IMR-90 (cell line): ENCODE measurements around the gene ASPRV1. TPM values are rescaled to one million over a fixed set of nuclear protein-coding genes. Genes with fewer than 3 reads are reported as not detected.

ENCODE experiments used
- ATAC-seq: fragments of 200-7000 bp; cut with Tn5 transposase; 2 replicates; pipeline ENCODE4 v1.9.1; 2020; ENCODE audit warnings: low read depth, mild to moderate bottlenecking, moderate library complexity
- BruUV-seq: library from RNA; stranded (reverse); fragments of 400-500 nt; replicated peaks from 2 replicates; lab custom pipeline; 2021; lab: Mats Ljungman, UMichigan
- CTCF ChIA-PET: fragments of 300-600 bp; formaldehyde crosslinking; extraction: SDS; loops from one replicate; lab custom pipeline; 2021; ENCODE audit warnings: antibody characterized with exemption; lab: Yijun Ruan, JAX
- POLR2A ChIA-PET: fragments of 300-600 bp; sonication (Branson Sonifier 250); formaldehyde crosslinking; loops from one replicate; lab custom pipeline; 2022; ENCODE audit warnings: antibody characterized with exemption; ENCODE audit not compliant: unreplicated experiment; lab: Charles Lee
- DNase-seq: peaks from one replicate; pipeline ENCODE4 v3.0.0; 2013
- H2AFZ ChIP-seq: replicated peaks from 2 replicates; pipeline ENCODE3; 2013; ENCODE audit warnings: low read length, mild to moderate bottlenecking; ENCODE audit not compliant: poor library complexity
- H2AK5ac ChIP-seq: 2 replicates; pipeline ENCODE4 v1.6.1; 2013; ENCODE audit warnings: low read depth, low read length, inconsistent platforms
- H2AK9ac ChIP-seq: replicated peaks from 2 replicates; pipeline ENCODE3; 2013; ENCODE audit warnings: mild to moderate bottlenecking, low read depth, low read length, moderate library complexity; ENCODE audit not compliant: poor library complexity
- H2BK120ac ChIP-seq: 2 replicates; pipeline ENCODE4 v1.6.1; 2013; ENCODE audit warnings: low read depth, low read length, inconsistent platforms
- H2BK15ac ChIP-seq: 3 replicates; pipeline ENCODE4 v1.6.1; 2013; ENCODE audit warnings: low read depth, low read length, inconsistent platforms
- H2BK20ac ChIP-seq: 2 replicates; pipeline ENCODE4 v1.6.1; 2013; ENCODE audit warnings: low read depth, mild to moderate bottlenecking, inconsistent platforms, low read length, moderate library complexity
- H2BK5ac ChIP-seq: 2 replicates; pipeline ENCODE4 v1.6.1; 2013; ENCODE audit warnings: mild to moderate bottlenecking, low read depth, low read length, inconsistent platforms; ENCODE audit not compliant: poor library complexity, severe bottlenecking
- H3K14ac ChIP-seq: replicated peaks from 2 replicates; pipeline ENCODE4 v1.6.1; 2013; ENCODE audit warnings: low read depth, low read length, inconsistent platforms
- H3K18ac ChIP-seq: 2 replicates; pipeline ENCODE4 v1.6.1; 2013; ENCODE audit warnings: low read depth, low read length, control low read depth
- H3K23ac ChIP-seq: 2 replicates; pipeline ENCODE4 v1.6.1; 2013; ENCODE audit warnings: low read depth, low read length, inconsistent platforms
- H3K27ac ChIP-seq: 2 replicates; pipeline ENCODE4 v1.5.1; 2013; ENCODE audit warnings: mild to moderate bottlenecking, control low read depth, low read length; ENCODE audit not compliant: insufficient read depth
- H3K27me3 ChIP-seq: 2 replicates; pipeline ENCODE4 v1.6.1; 2013; ENCODE audit warnings: low read length; ENCODE audit not compliant: control insufficient read depth, insufficient read depth
- H3K36me3 ChIP-seq: 2 replicates; pipeline ENCODE4 v1.6.1; 2013; ENCODE audit warnings: low read length, mixed read lengths; ENCODE audit not compliant: control insufficient read depth, insufficient read depth
- H3K4ac ChIP-seq: 2 replicates; pipeline ENCODE4 v1.6.1; 2013; ENCODE audit warnings: low read depth, low read length, inconsistent platforms
- H3K4me1 ChIP-seq: 2 replicates; pipeline ENCODE4 v1.6.1; 2013; ENCODE audit warnings: low read length, mixed read lengths; ENCODE audit not compliant: control insufficient read depth, insufficient read depth
- H3K4me2 ChIP-seq: 2 replicates; pipeline ENCODE4 v1.6.1; 2013; ENCODE audit warnings: low read depth, mild to moderate bottlenecking, control low read depth, low read length, moderate library complexity
- H3K4me3 ChIP-seq: 2 replicates; pipeline ENCODE4 v1.5.1; 2013; ENCODE audit warnings: low read depth, mild to moderate bottlenecking, control low read depth, low read length, moderate library complexity; ENCODE audit not compliant: insufficient read depth
- H3K56ac ChIP-seq: 2 replicates; pipeline ENCODE4 v1.6.1; 2013; ENCODE audit warnings: low read length, inconsistent platforms; ENCODE audit not compliant: insufficient read depth; ENCODE audit errors: extremely low read depth
- H3K79me1 ChIP-seq, 2 experiments: 2 replicates each; pipeline ENCODE4 v1.6.1; 2013; ENCODE audit warnings: low read length in 2 of 2, inconsistent platforms in 1 of 2, low read depth in 1 of 2
- H3K9ac ChIP-seq: 2 replicates; pipeline ENCODE4 v1.6.1; 2013; ENCODE audit warnings: low read depth, low read length, control low read depth
- H3K9me1 ChIP-seq: 2 replicates; pipeline ENCODE4 v1.6.1; 2013; ENCODE audit warnings: low read length, inconsistent platforms; ENCODE audit not compliant: insufficient read depth
- H3K9me3 ChIP-seq: 2 replicates; pipeline ENCODE4 v1.6.1; 2013; ENCODE audit warnings: low read length; ENCODE audit not compliant: control insufficient read depth, insufficient read depth
- H4K20me1 ChIP-seq: 2 replicates; pipeline ENCODE4 v1.6.1; 2013; ENCODE audit warnings: low read length, inconsistent platforms; ENCODE audit not compliant: insufficient read depth
- H4K5ac ChIP-seq: 2 replicates; pipeline ENCODE4 v1.6.1; 2013; ENCODE audit warnings: mild to moderate bottlenecking, low read depth, low read length, control low read depth
- H4K8ac ChIP-seq, 2 experiments: 2 replicates each; pipeline ENCODE4 v1.6.1; 2013; ENCODE audit warnings: low read depth in 2 of 2, low read length in 2 of 2, control low read depth in 1 of 2, inconsistent platforms in 1 of 2
- H4K91ac ChIP-seq: 2 replicates; pipeline ENCODE4 v1.6.1; 2013; ENCODE audit warnings: low read depth, low read length, inconsistent platforms; ENCODE audit not compliant: insufficient read depth
- BHLHE40 ChIP-seq: fragments of 150-350 bp; IDR thresholded peaks from 2 replicates; pipeline ENCODE4 v1.6.1; 2016; ENCODE audit warnings: mild to moderate bottlenecking, low read depth, low read length
- CEBPB ChIP-seq: IDR thresholded peaks from 2 replicates; pipeline ENCODE4 v1.6.1; 2012; ENCODE audit warnings: low read depth, low read length, improper control_type of control experiment
- CHD1 ChIP-seq: IDR thresholded peaks from 2 replicates; pipeline ENCODE4 v1.6.1; 2012; ENCODE audit warnings: low read depth, low read length, improper control_type of control experiment
- FOS ChIP-seq: fragments of 150-350 bp; IDR thresholded peaks from 2 replicates; pipeline ENCODE4 v1.6.1; 2016; ENCODE audit warnings: low read depth, low read length
- MAFK ChIP-seq: IDR thresholded peaks from 2 replicates; pipeline ENCODE4 v1.6.1; 2012; ENCODE audit warnings: low read depth, low read length, improper control_type of control experiment
- MAZ ChIP-seq: IDR thresholded peaks from 2 replicates; pipeline ENCODE4 v1.6.1; 2012; ENCODE audit warnings: low read depth, mild to moderate bottlenecking, low read length, improper control_type of control experiment, moderate library complexity, borderline replicate concordance
- MXI1 ChIP-seq: IDR thresholded peaks from 2 replicates; pipeline ENCODE4 v1.6.1; 2012; ENCODE audit warnings: low read depth, mild to moderate bottlenecking, low read length, moderate library complexity, borderline replicate concordance
- POLR2A ChIP-seq: IDR thresholded peaks from 2 replicates; pipeline ENCODE4 v1.6.1; 2012; ENCODE audit warnings: mild to moderate bottlenecking, low read depth, low read length
- RCOR1 ChIP-seq: IDR thresholded peaks from 2 replicates; pipeline ENCODE4 v1.6.1; 2012; ENCODE audit warnings: mild to moderate bottlenecking, low read length, improper control_type of control experiment; ENCODE audit not compliant: insufficient replicate concordance
- SMC3 ChIP-seq: fragments of 150-350 bp; IDR thresholded peaks from 2 replicates; pipeline ENCODE4 v1.6.1; 2016; ENCODE audit warnings: low read depth, mild to moderate bottlenecking, antibody characterized with exemption, low read length, moderate library complexity
- WGBS, 2 experiments: methylation state at CpG; one replicate each; pipeline versions ENCODE4 v1.1.5 to v1.1.7; 2013; ENCODE audit warnings: missing lambda C conversion rate in 2 of 2; ENCODE audit not compliant: insufficient read length in 1 of 2; ENCODE audit errors: extremely low coverage in 2 of 2; 5-methylcytosine and 5-hydroxymethylcytosine counted together
- dilution Hi-C: fragments of 300-500 bp; cut with HindIII; formaldehyde crosslinking; loops from one replicate; pipeline ENCODE4 v1.14.3; 2018; ENCODE audit warnings: low sequenced_read_pairs; ENCODE audit not compliant: unreplicated experiment
- in situ Hi-C: fragments of 300-500 bp; cut with MboI; formaldehyde crosslinking; loops from 3 replicates; pipeline ENCODE4 v1.14.3; 2019; ENCODE audit warnings: low sequenced_read_pairs, inconsistent platforms, mixed read lengths
- intact Hi-C: fragments of 100-400 bp; cut with micrococcal nuclease; formaldehyde crosslinking; loops from 2 replicates; pipeline ENCODE4 v1.10.0; 2022
- polyA plus RNA-seq, 3 experiments: library from polyadenylated mRNA; depleted of rRNA; stranded (reverse); fragments of >200 nt; gene quantifications; 2 replicates each; pipeline ENCODE4 v1.2.3, GENCODE V29; 2012; ENCODE audit warnings: low replicate concordance in 1 of 3
- total RNA-seq: library from RNA; depleted of rRNA; stranded (reverse); fragments of >200 nt; gene quantifications from 2 replicates; pipeline ENCODE4 v1.2.3, GENCODE V29; 2012
- TF ChIP-seq, protein P1 (sequence below): fragments of 150-350 bp; IDR thresholded peaks from 2 replicates; pipeline ENCODE4 v1.6.1; 2017; ENCODE audit warnings: mild to moderate bottlenecking, antibody characterized with exemption, low read length, low read depth
- TF ChIP-seq, protein P2 (sequence below): fragments of 150-350 bp; IDR thresholded peaks from 2 replicates; pipeline ENCODE4 v1.6.1; 2016; ENCODE audit warnings: low read depth, mild to moderate bottlenecking, low read length, moderate library complexity, borderline replicate concordance

Gene ASPRV1
- total and polyA plus RNA-seq, 2 of the 4 experiments (the other 2 are of a cell fraction): 0.14 to 0.18 TPM

DNA sequence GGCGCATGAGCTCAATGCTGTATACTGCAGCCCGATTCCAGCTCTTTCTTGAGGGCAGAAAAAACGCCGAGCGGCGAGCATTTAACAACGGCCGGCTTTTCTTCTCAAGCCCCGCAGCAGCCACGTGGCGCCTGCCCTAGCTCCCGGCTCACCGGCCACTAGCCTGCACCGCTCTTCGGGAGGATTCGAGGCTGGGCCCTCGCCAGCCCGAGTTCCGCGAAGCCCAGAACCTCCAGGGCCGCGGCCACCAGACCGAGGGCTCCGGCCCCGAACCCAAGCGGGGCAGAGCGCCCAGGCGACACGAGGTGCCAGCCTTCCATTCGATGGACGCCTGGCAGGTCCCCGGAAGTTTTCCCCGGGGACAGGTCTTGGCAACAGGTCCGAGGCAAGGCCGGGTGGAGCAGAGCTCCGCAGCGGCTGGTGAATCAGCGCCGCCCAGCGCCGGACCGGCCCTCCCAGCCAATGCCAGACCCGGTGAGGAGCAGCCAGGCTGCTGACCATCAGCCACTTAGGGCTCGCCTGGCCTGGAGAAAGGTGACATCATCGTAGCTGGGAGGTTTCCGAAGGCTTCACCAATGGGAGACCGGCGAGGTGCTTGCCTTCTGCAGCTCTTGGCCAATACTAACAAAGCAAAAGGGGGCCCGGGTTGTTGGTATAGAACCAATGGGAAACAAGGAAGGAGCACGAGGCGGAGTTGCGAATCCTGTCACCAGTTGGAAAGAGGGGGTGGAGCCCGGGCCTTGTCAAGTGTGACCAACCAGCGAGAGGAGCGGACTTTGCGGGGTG is 47.1 kb downstream of the ASPRV1 start:
- Histone ChIP-seq H3K79me1 (peaks cover 3 to 21% of the 10 kb centered on the region in 2 experiments; a peak in 3 of 4 replicates), H3K27ac (peak overlapping the region; percentile 69), H2BK20ac (no peak overlapping the region), H2AFZ (peak overlapping the region; percentile 92), H3K14ac (peak overlapping the region; percentile 77), H4K8ac (peak overlapping the region; percentile 64 to 84), H3K56ac (peak overlapping the region; percentile 90; the same call in 1 of the 2 replicates), H3K18ac (no peak overlapping the region; the same call in 1 of the 2 replicates), H3K36me3 (no peaks in the 10 kb centered on the region), H3K23ac (peak overlapping the region; percentile 33), H3K4me2 (peak overlapping the region; percentile 58), H3K4me1 (no peaks in the 10 kb centered on the region; the same call in 1 of the 2 replicates), H4K20me1 (no peaks in the 10 kb centered on the region), H4K5ac (no peak overlapping the region), H3K4ac (peak overlapping the region; percentile 85), H3K9me1 (no peaks in the 10 kb centered on the region), H3K9ac (peak overlapping the region; percentile 61), H4K91ac (peak overlapping the region; percentile 84), H2BK120ac (peak overlapping the region; percentile 32; the same call in 1 of the 2 replicates), H3K4me3 (peak overlapping the region; percentile 50), H2AK9ac (peak overlapping the region; percentile 83), H3K27me3 (no peaks in the 10 kb centered on the region), H2AK5ac (peak overlapping the region; percentile 10; the same call in 1 of the 2 replicates), H2BK15ac (no peak overlapping the region), H2BK5ac (peak overlapping the region; percentile 58), H3K9me3 (no peaks in the 10 kb centered on the region)
- 0% methylated on average over 31 of the region's 56 CpGs; no CpG with 5 or more reads in 1 of the 2 experiments for WGBS, 2 experiments
- ChIA-PET POLR2A (interaction anchor here (0.5 to 1.5 kb wide), 10 partner anchors 11 to 228 kb away, joined by 3 to 7 read pairs (median 3); no protein-coding TSS in a partner anchor), CTCF (interaction anchor here (1.1 to 1.9 kb wide), 3 partner anchors 157 to 229 kb away, joined by 4 to 8 read pairs (median 7); no protein-coding TSS in a partner anchor)
- peak; percentile 92 for ATAC-seq
- DNase-seq: peak; percentile 100
- in situ Hi-C loops: loop anchor here (25.0 kb wide), 1 partner anchor 323 kb away; the partner anchor contains the start of gene TIA1
- dilution Hi-C loops: no loop called here
- no TSS peak for BruUV-seq
- intact Hi-C loops: loop anchor here (1.0 to 5.0 kb wide), 5 partner anchors 156 to 388 kb away; partner anchors contain the start of genes FAM136A and PCBP1
- TF ChIP-seq BHLHE40: peak; percentile 51
- TF ChIP-seq FOS: peak; percentile 48; the same call in 1 of the 2 replicates
- peak; percentile 63 for TF ChIP-seq POLR2A
- no peak for TF ChIP-seq RCOR1
- no peak for TF ChIP-seq CHD1
- peak; percentile 91 for TF ChIP-seq MXI1
- TF ChIP-seq, protein P1, sequence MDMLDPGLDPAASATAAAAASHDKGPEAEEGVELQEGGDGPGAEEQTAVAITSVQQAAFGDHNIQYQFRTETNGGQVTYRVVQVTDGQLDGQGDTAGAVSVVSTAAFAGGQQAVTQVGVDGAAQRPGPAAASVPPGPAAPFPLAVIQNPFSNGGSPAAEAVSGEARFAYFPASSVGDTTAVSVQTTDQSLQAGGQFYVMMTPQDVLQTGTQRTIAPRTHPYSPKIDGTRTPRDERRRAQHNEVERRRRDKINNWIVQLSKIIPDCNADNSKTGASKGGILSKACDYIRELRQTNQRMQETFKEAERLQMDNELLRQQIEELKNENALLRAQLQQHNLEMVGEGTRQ: peak; percentile 70
- no peak; the same call in 1 of the 2 replicates for TF ChIP-seq MAFK
- TF ChIP-seq, protein P2, sequence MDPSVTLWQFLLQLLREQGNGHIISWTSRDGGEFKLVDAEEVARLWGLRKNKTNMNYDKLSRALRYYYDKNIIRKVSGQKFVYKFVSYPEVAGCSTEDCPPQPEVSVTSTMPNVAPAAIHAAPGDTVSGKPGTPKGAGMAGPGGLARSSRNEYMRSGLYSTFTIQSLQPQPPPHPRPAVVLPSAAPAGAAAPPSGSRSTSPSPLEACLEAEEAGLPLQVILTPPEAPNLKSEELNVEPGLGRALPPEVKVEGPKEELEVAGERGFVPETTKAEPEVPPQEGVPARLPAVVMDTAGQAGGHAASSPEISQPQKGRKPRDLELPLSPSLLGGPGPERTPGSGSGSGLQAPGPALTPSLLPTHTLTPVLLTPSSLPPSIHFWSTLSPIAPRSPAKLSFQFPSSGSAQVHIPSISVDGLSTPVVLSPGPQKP: no peak
- TF ChIP-seq MAZ: no peak
- no peak; the same call in 1 of the 2 replicates for TF ChIP-seq SMC3
- peak; percentile 74 for TF ChIP-seq CEBPB
